ENCODE data around the gene BMF. TPM values are rescaled to one million over a fixed set of nuclear protein-coding genes. Genes with fewer than 3 reads are reported as not detected.

The BMF gene
- total RNA-seq, 1 experiment from 2014 or later: 13.2 TPM

GRCh38 chr15:40149339-40149738, 40.7 kb upstream of the BMF start:
- no peak overlapping the region for H3T11ph ChIP-seq (ENCODE audit: low read length)
- WGBS (ENCODE audit: extremely low coverage, insufficient read length, low lambda C conversion rate): no CpG with 5 or more reads among the region's 4 CpGs
- no peak overlapping the region for H3K27ac Mint-ChIP-seq
- no peak overlapping the region for H2AFZ ChIP-seq (ENCODE audit: low read length)
- TF ChIP-seq CTCF (conservative IDR thresholded peaks at IDR 0.05): no peak
- H3K36me3 Mint-ChIP-seq (ENCODE audit: insufficient read depth in 1 of 3, low read depth in 3 of 3): no peaks in the 10 kb centered on the region; a peak in 1 of 7 replicates
- no peak overlapping the region for H2AK5ac ChIP-seq (ENCODE audit: insufficient read length, low read length)
- no peak overlapping the region for H3K23ac ChIP-seq (ENCODE audit: insufficient read length, low read depth, low read length)
- no peaks in the 10 kb centered on the region; a peak in 1 of 5 replicates for H3K9me3 Mint-ChIP-seq
- H4K20me1 ChIP-seq (ENCODE audit: control insufficient read depth, insufficient read depth, insufficient read length): no peaks in the 10 kb centered on the region
- no peaks in the 10 kb centered on the region for H3K23me2 ChIP-seq (ENCODE audit: insufficient read length, low read depth, low read length, poor library complexity, severe bottlenecking)
- H3K4me1 ChIP-seq (ENCODE audit: insufficient read depth, low read length): no peaks in the 10 kb centered on the region; the same call in 1 of the 2 replicates
- no peaks in the 10 kb centered on the region for H3K9me3 ChIP-seq (ENCODE audit: control insufficient read depth, low read depth, low read length)
- H3K18ac ChIP-seq (ENCODE audit: insufficient read length, low read depth, low read length): no peak overlapping the region
- no peak overlapping the region for H2BK20ac ChIP-seq (ENCODE audit: low read depth, low read length, poor library complexity, severe bottlenecking)
- no peak overlapping the region for H3K9ac ChIP-seq (ENCODE audit: extremely low read depth, insufficient read length, low read length)
- H3K14ac ChIP-seq (ENCODE audit: insufficient read depth, low read length): no peak overlapping the region; the same call in 1 of the 2 replicates
- H3K56ac ChIP-seq (ENCODE audit: insufficient read length, low read depth, low read length): no peak overlapping the region
- H2BK15ac ChIP-seq (ENCODE audit: low read depth, low read length): no peak overlapping the region
- DNase-seq: no peak
- H2BK12ac ChIP-seq (ENCODE audit: insufficient read length, low read depth, low read length): no peak overlapping the region
- peaks cover 2% of the 10 kb centered on the region; the same call in 1 of the 2 replicates for H3K27me3 Mint-ChIP-seq (ENCODE audit: low read depth)
- no peak overlapping the region for H3K4ac ChIP-seq (ENCODE audit: low read depth, low read length)
- H3K79me1 ChIP-seq (ENCODE audit: insufficient read depth, low read depth, low read length, poor library complexity, severe bottlenecking): no peaks in the 10 kb centered on the region
- no peaks in the 10 kb centered on the region for H3K27me3 ChIP-seq (ENCODE audit: insufficient read depth, low read length)
- no peak overlapping the region for H2BK120ac ChIP-seq (ENCODE audit: low read depth, low read length, poor library complexity, severe bottlenecking)
- H3K4me2 ChIP-seq (ENCODE audit: insufficient read depth, insufficient read length, low read length): no peak overlapping the region
- H3K27ac ChIP-seq (ENCODE audit: insufficient read length, low read depth, low read length): no peak overlapping the region
- peaks cover 1 to 3% of the 10 kb centered on the region in 2 experiments for H3K4me1 Mint-ChIP-seq
- no peak overlapping the region for H3K4me3 Mint-ChIP-seq
- no peak overlapping the region for H4K91ac ChIP-seq (ENCODE audit: insufficient read length, low read depth, low read length)
- no peaks in the 10 kb centered on the region for H3K79me2 ChIP-seq (ENCODE audit: insufficient read depth, low read length)
- no peak overlapping the region for H2BK5ac ChIP-seq (ENCODE audit: insufficient read length, low read length)
- H4K8ac ChIP-seq (replicated peaks; ENCODE audit: insufficient read length, low read depth, low read length): no peak overlapping the region
- H4K5ac ChIP-seq (ENCODE audit: insufficient read length, low read depth, low read length): no peak overlapping the region

All from H9 (cell line).